IPS-NIHi7 (cell line): ENCODE results near the gene POLE.
A peak's percentile ranks its signal among the peaks of the same experiment; 100 is the strongest.

Experiments used
- DNase-seq: peaks from one replicate; pipeline ENCODE4 v3.0.0; 2012; ENCODE audit warnings: mixed read lengths; ENCODE audit errors: extremely low spot score

POLE gene

GRCh38 chr12:132593938-132594358 lies 93.2 kb downstream of the POLE start:
- DNase-seq: peak; percentile 88

GRCh38 chr12:132593521-132593920 lies 93.6 kb downstream of the POLE start:
- no peak for DNase-seq

- DNase-seq: no peak
Measured at GRCh38 chr12:132593071-132593470, 94.1 kb downstream of the POLE start.

- DNase-seq: no peak
Measured at GRCh38 chr12:132592282-132592970, 94.7 kb downstream of the POLE start.

GRCh38 chr12:132591107-132591935 lies 95.8 kb downstream of the POLE start:
- no peak for DNase-seq

GRCh38 chr12:132588821-132589669 lies 98.1 kb downstream of the POLE start:
- no peak for DNase-seq

- no peak for DNase-seq
Measured at GRCh38 chr12:132588319-132588718, 98.8 kb downstream of the POLE start.

GRCh38 chr12:132587781-132588180 lies 99.4 kb downstream of the POLE start:
- no peak for DNase-seq

- no peak for DNase-seq
Measured at GRCh38 chr12:132586929-132587328, 100.2 kb downstream of the POLE start.

GRCh38 chr12:132585177-132585576 lies 102.0 kb downstream of the POLE start:
- no peak for DNase-seq

- DNase-seq: no peak
Measured at GRCh38 chr12:132584429-132584828, 102.7 kb downstream of the POLE start.

GRCh38 chr12:132583736-132584135 lies 103.4 kb downstream of the POLE start:
- peak; percentile 71 for DNase-seq

- DNase-seq: no peak
Measured at GRCh38 chr12:132583411-132583710, 103.8 kb downstream of the POLE start.

GRCh38 chr12:132582582-132583410 lies 104.3 kb downstream of the POLE start:
- no peak for DNase-seq

- DNase-seq: peak; percentile 66
Measured at GRCh38 chr12:132582058-132582420, 105.1 kb downstream of the POLE start.

GRCh38 chr12:132581348-132582057 lies 105.6 kb downstream of the POLE start:
- no peak for DNase-seq

- no peak for DNase-seq
Measured at GRCh38 chr12:132580701-132581292, 106.3 kb downstream of the POLE start.

GRCh38 chr12:132579744-132580143 lies 107.4 kb downstream of the POLE start:
- no peak for DNase-seq

- DNase-seq: no peak
Measured at GRCh38 chr12:132578826-132579225, 108.3 kb downstream of the POLE start.

- no peak for DNase-seq
Measured at GRCh38 chr12:132578118-132578517, 109.0 kb downstream of the POLE start.
